NOMO-1 (cell line): ENCODE measurements around the gene KATNAL2.
A peak's percentile ranks its signal among the peaks of the same experiment; 100 is the strongest.
"Not testable (repeated sequence)": the region's sequence is repeated elsewhere in the genome, so short reads cannot be mapped to it uniquely, and the experiment has no call there.

Experiments used
- DNase-seq, 2 experiments: peaks; one replicate each; lab custom pipeline; 2025; ENCODE audit not compliant: unreplicated experiment in 2 of 2; lab: John Stamatoyannopoulos, UW

Gene KATNAL2

GRCh38 chr18:46920653-46921052 is 3.3 kb downstream of the KATNAL2 start:
- DNase-seq = no peak

GRCh38 chr18:46939337-46939963 is 22.0 kb downstream of the KATNAL2 start:
- peak in 1 of 2 experiments; percentile 16 for DNase-seq

DNA sequence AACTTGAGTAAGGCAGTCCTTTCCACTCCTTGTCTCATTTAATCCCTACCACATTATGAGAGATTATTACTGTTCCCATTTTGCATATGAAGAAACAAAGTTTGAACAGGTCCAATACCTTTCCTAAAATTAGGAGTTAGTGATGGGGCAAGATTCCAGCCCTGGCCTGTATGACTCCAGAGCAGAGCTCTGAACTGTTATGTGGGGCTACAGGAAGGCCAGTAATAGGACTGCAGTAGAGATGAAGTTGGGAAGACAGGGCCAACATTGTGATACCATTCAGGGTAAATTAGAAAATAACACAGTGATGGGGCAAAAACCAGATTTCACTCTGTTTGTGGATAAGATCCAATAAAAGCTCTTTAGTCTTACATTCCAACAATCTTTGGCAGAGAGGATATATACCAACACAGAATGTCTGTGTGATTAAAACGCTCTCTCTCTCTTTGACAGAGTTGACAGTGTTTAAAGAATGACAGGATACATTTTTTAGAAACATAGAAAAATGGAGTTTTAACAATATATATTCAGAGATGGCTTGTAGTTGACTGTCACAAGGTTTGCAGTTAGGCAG is 22.7 kb downstream of the KATNAL2 start:
- DNase-seq = no peak

- no peak for DNase-seq
Observed at GRCh38 chr18:46942646-46943045, 25.2 kb downstream of the KATNAL2 start.

- DNase-seq = no peak
Observed at GRCh38 chr18:46946656-46947282, 29.4 kb downstream of the KATNAL2 start.

DNA sequence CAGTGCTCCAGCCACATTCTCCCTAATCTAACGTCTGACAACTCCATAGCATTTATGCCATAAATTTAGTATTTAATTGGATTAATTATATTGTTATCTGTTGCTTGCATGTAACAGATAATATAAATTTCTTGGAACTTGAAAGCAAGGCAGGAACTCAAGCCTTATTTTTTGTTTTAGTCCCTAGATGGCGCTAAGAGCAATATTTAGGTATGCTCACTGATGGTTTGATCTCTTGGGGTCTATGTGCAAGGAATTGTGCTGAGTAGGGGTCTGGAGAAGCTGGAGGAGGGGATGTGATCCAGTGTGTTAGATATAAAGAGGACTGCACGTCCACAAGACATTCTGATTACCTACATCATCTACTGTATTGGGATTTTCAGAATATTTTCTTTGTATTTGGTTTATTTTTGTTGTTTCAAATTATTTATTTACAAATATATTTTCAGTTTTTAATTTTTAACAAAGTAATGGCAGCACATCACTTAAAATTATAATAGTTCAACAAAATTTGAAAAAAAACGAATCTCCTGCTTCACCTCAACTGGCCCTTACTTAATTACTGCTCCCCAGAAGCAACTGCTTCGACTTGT is 32.8 kb downstream of the KATNAL2 start:
- DNase-seq = no peak

- no peak for DNase-seq
Observed at GRCh38 chr18:46953195-46953594, 35.8 kb downstream of the KATNAL2 start.

DNA sequence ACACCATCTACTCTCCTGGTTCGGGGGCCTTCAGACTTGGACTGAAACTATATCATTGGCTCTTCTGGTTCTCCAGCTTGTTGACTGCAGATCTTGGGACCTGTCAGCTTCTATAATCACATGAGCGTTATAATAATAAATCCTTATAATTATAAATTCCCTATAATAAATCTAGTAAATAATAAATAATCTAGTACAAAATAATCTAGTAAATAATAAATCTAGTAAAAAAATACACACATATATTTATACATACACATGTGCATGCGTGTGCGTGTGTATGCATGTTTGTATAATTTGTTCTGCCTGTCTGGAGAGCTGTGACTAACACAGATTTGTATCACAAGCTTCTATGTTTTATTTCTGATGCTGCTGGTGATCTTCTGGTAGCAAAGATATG is 40.8 kb downstream of the KATNAL2 start:
- no peak for DNase-seq

- DNase-seq = not testable (repeated sequence)
Observed at GRCh38 chr18:46963656-46964578, 46.5 kb downstream of the KATNAL2 start.

DNA sequence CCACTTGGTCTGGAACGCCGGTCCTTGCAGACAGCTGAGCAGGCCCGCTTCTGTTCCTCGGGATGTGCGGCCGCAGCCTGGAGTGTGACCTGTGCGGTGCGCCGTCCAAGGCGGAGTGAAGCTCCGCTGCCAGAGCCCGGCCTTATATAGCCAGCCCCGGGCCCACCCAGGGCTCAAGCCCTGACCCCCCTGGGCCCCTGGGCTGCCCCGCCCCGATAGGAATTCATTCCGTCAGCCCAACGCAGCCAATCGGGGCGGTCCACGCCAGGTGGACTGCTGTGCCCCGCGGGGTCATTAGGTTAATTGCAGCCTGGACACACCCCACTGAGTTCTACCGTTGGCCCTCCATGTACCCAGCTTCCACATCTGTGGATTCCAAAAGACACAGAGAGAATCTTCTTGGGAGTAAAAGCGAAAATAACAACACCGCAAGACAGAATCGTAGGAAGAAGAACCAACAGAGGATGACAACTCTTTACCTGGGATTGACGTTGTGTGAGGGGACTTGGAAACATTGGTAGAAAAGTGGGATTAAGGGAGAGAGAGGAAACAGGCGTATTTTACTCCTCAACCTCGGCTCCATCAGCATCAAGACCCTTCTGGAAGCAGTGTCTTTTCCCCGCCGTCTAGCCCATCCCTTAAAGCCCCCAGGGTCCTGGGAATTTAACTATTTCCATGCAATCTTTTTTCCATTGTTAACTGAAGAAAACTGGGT is 47.3 kb downstream of the KATNAL2 start:
- DNase-seq = not testable (repeated sequence)

GRCh38 chr18:46966266-46966665 is 48.9 kb downstream of the KATNAL2 start:
- DNase-seq = not testable (repeated sequence)

- DNase-seq = not testable (repeated sequence)
Observed at GRCh38 chr18:46969551-46969950, 52.1 kb downstream of the KATNAL2 start.

DNA sequence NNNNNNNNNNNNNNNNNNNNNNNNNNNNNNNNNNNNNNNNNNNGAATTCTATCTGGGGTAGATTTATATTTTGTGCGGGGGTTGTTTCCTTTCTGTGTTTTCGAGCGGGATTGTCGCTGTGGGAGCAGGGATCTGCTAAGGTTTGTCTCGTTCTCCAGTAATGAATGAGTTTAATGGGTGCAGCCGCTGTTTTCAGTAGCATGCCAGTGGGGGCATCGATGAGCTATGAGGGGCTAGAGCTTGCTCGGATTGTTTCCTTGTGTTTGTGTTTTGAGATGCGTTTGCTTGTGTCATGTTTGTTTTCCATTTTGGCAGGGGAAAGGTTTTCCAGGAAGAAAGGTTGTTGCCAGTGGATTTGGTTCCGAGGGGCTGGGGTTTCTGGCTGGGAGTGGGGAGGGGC is 102.5 kb downstream of the KATNAL2 start:
- DNase-seq = not testable (repeated sequence)

- DNase-seq = not testable (repeated sequence)
Observed at GRCh38 chr18:47020757-47021156, 103.4 kb downstream of the KATNAL2 start.

- DNase-seq = not testable (repeated sequence)
Observed at GRCh38 chr18:47022821-47023220, 105.4 kb downstream of the KATNAL2 start.

DNA sequence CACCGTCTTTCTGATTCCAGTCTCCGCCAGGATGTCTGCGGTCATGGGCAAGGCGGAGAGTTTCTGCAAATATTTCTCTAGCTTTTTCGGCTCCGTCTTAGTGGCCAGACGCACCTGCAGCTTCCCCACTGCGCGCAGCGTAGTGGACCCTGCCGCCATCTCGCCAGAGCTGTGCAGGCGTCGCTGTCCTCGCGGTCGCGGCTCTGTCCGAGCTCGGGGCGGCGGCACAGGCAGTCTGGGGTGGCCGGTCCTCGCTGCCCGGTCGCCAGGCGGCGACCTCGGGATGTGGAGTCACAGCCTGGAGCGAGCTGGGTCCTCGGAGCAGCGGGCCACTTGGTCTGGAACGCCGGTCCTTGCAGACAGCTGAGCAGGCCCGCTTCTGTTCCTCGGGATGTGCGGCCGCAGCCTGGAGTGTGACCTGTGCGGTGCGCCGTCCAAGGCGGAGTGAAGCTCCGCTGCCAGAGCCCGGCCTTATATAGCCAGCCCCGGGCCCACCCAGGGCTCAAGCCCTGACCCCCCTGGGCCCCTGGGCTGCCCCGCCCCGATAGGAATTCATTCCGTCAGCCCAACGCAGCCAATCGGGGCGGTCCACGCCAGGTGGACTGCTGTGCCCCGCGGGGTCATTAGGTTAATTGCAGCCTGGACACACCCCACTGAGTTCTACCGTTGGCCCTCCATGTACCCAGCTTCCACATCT is 106.5 kb downstream of the KATNAL2 start:
- not testable (repeated sequence) for DNase-seq

- DNase-seq = not testable (repeated sequence)
Observed at GRCh38 chr18:47025557-47026174, 108.3 kb downstream of the KATNAL2 start.

DNA sequence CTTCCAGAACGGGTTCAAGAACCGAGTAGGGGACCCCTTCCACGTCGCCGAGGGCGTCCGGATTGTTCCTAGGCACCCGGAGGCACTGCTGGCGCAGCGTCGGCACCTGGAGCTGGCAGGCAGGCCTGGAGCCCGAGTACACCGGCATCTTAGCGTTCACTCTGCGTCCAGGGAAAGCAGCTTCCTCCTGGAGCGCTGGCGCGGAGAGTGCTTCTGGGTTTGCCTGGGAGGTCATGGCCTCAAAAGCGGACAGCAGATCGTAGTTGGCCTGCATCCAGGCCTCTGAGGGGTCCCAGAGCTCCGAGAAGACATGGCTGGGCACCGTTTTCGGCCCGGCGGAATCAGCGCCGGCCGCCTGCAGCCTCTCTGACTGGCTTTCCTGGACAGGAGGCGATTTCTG is 111.3 kb downstream of the KATNAL2 start:
- not testable (repeated sequence) for DNase-seq
